ENCODE data around the gene ZNF280B.

ZNF280B gene

GRCh38 chr22:22460060-22460459 is 48.5 kb downstream of the ZNF280B start:
- in situ Hi-C loops (cut with MboI; ENCODE audit: low sequenced_read_pairs, unreplicated experiment): no loop called here
- TF ChIP-seq CTCF (IDR thresholded peaks at IDR 0.05; ENCODE audit: borderline replicate concordance, control extremely low read depth, extremely low read depth, insufficient read depth, missing control alignments): no peak
- DNase-seq (ENCODE audit: low spot score): no peak

GRCh38 chr22:22458896-22459588 is 49.5 kb downstream of the ZNF280B start:
- no peak for DNase-seq (ENCODE audit: low spot score)
- in situ Hi-C loops (cut with MboI; ENCODE audit: low sequenced_read_pairs, unreplicated experiment): no loop called here
- TF ChIP-seq CTCF (IDR thresholded peaks at IDR 0.05; ENCODE audit: borderline replicate concordance, control extremely low read depth, extremely low read depth, insufficient read depth, missing control alignments): no peak

- in situ Hi-C loops (cut with MboI; ENCODE audit: low sequenced_read_pairs, unreplicated experiment): no loop called here
- DNase-seq (ENCODE audit: low spot score): no peak
- TF ChIP-seq CTCF (IDR thresholded peaks at IDR 0.05; ENCODE audit: borderline replicate concordance, control extremely low read depth, extremely low read depth, insufficient read depth, missing control alignments): no peak
Observed at GRCh38 chr22:22458387-22458786, 50.2 kb downstream of the ZNF280B start.

- TF ChIP-seq CTCF (IDR thresholded peaks at IDR 0.05; ENCODE audit: borderline replicate concordance, control extremely low read depth, extremely low read depth, insufficient read depth, missing control alignments): no peak
- in situ Hi-C loops (cut with MboI; ENCODE audit: low sequenced_read_pairs, unreplicated experiment): no loop called here
- DNase-seq (ENCODE audit: low spot score): no peak
Observed at GRCh38 chr22:22454997-22455396, 53.5 kb downstream of the ZNF280B start.

GRCh38 chr22:22452996-22453686 is 55.4 kb downstream of the ZNF280B start:
- in situ Hi-C loops (cut with MboI; ENCODE audit: low sequenced_read_pairs, unreplicated experiment): no loop called here
- TF ChIP-seq CTCF (IDR thresholded peaks at IDR 0.05; ENCODE audit: borderline replicate concordance, control extremely low read depth, extremely low read depth, insufficient read depth, missing control alignments): no peak
- DNase-seq (ENCODE audit: low spot score): no peak

- no peak for DNase-seq (ENCODE audit: low spot score)
- in situ Hi-C loops (cut with MboI; ENCODE audit: low sequenced_read_pairs, unreplicated experiment): no loop called here
- no peak for TF ChIP-seq CTCF (IDR thresholded peaks at IDR 0.05; ENCODE audit: borderline replicate concordance, control extremely low read depth, extremely low read depth, insufficient read depth, missing control alignments)
Observed at GRCh38 chr22:22452211-22452610, 56.3 kb downstream of the ZNF280B start.

Measured in GM13976 (cell line).